Hematopoietic multipotent progenitor cell treated with erythropoietin and hydrocortisone succinate and interleukin-3 and kit ligand, for 4 days (in vitro differentiated cells): ENCODE data around the gene MPIG6B.

Source experiments
- DNase-seq: peaks from one replicate; pipeline ENCODE4 v3.0.0-alpha.2; 2015

MPIG6B gene

DNA sequence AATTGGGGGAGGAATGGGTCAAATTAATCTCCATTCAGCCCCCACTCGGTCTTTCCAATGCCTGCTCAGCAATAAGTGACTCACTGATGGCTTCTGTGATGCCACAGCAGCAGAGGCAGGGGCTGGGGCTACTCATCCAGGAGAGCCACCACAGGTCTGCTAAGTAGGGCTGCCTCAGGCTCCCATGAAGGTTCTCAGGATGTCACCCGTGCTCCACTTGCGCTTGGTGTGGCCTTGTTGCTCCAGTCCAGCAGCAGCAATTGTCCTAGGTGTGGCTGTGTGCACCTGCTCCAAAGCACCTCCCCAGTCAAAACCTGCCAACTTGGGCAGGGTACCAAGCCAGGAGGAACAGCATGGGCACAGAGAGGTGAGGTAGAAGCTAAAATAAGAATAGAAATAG lies 1.0 kb upstream of the MPIG6B start:
- no peak for DNase-seq

DNA sequence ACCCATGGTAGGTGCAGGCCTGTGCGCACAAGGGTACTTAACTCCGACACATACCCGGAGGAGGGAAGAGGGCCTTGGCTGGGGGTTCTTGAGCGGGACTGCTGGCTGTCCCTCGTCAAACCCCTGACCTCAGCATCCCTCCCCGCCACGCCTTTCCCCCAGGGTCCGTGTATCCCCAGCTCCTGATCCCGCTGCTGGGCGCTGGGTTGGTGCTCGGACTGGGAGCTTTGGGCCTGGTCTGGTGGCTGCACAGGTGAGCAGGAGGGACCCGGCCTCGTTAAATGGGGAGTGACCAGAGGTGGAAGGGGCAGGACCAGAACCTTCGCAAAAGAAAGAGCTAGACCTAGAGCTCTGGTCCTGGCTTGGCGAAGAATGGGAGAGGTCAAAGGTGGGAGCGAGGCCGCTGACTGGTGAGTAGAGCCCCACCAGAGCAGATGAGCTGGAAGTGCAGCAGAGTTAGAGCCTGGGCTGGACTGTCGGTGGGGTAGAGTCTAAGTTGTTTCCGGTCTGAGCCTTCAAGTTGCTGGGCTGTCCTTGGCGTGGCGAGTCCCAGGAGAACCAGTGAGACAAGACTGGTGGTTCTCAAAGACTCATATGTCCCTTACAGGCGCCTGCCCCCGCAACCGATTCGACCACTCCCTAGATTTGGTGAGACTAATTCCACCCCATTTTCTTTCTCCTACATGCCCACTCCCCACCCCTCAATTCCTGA lies 963 bp downstream of the MPIG6B start:
- no peak for DNase-seq

DNA sequence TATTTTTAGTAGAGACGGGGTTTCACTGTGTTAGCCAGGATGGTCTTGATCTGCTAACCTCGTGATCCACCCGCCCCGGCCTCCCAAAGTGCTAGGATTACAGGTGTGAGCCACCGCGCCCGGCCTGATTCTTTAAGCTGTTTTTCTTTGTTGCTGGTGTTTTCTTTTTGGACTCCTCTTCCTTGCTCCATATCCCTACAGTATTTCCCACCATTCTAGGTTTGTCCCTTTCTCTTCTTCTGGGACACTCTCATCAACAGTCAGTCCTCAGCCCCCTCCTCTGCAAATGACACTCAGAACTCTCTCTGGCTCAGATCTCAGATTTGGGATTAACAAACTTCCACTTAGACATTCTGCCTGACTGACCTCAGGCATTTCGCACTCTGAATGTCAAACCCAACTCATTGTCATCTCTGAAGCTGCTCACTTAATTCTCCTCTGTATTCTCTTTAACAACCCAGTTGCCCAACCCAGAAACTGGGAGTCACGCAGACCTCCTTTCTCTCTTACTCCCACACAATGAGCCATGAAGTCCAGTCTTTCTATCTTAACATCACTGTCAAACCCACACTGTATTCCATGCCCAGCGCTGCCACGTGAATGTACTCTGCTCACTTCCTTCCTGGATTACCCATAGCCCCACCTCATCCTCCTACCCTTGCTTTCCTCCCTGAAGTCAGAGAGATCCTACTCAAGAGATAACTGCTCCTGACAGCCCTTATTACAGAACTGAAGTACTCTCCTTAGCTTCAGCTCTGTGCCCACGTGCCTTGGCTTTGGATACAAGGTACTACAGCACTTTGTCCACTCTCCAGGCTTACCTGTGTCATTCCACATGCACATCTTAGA lies 2.6 kb downstream of the MPIG6B start:
- peak; percentile 74 for DNase-seq

DNA sequence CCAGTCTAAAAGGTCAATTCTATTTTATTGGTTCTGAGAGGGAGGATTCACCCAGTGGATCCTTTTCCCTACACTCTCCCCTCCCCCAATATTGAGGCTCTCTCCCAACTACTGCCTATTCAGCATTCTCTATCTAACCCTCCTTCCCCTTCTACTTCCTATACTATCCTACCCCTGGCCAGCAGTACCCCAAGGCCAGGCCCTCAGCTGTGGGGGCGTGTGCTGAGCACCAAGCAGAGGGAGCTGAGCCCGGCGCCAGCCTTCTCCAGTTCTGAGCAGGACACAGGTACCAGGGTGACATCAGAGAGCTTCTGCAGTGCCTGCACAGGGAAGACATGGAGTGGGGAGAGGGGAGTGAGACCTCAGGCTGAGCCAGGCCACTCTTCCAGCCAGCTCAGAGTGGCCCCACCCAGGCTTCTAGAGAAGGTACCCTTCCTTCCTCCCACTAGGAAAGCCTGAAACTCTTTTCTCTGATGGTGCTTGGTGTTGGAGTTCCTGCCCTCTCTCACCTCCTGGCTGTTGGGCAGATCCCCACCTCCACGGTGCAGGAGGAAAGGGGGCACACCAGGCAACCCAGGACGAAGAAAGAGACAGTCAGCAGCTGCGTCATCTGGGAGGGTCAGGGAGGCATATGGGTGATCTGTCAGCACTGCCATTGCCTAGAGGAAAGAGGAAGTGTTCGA lies 4.0 kb downstream of the MPIG6B start:
- peak; percentile 93 for DNase-seq

DNA sequence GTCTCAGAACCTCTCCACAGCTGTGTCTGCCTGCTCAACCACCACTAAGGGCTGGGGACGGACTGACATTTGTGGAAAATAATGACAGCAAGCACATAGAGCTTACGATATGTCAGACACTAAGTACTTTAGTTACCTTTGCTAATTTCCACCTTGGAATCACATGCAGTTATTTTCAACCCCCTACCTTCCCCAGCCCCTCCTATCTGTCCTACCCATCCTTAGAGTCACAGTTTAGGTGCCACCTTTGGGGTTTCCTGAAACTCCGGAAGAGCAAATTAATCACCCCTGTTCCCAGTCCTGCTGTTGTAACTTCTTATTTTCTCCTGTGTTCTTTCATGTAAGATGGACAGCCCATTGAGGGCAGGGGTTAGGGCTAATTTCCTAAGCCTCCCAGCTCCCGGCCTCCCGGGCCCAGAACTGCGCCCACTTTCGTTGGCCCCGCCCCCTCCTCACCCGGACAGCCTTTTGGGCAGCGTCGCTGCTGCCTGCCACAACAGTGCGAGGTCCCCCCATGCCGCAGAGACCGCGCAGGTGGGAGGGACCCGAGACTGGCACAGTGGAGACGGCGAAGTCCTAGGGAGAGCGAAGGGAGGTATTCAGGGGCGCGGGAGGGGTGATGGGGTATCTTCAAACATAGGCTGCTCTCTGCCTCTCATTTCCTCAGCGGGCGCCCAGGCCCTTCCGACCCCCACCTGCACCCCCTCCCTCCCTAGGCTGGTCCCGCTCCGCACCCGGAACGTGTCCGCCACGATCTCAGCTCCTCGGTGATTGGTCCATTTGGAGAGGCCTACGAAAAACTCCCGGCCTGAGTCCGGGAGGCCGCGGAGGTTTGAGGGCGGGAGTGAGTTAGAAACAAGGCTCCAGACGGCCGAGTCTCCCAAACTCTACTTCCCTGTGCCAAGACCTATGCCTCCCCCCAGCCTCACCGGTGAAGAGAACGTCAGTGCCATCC lies 4.8 kb downstream of the MPIG6B start:
- no peak for DNase-seq

DNA sequence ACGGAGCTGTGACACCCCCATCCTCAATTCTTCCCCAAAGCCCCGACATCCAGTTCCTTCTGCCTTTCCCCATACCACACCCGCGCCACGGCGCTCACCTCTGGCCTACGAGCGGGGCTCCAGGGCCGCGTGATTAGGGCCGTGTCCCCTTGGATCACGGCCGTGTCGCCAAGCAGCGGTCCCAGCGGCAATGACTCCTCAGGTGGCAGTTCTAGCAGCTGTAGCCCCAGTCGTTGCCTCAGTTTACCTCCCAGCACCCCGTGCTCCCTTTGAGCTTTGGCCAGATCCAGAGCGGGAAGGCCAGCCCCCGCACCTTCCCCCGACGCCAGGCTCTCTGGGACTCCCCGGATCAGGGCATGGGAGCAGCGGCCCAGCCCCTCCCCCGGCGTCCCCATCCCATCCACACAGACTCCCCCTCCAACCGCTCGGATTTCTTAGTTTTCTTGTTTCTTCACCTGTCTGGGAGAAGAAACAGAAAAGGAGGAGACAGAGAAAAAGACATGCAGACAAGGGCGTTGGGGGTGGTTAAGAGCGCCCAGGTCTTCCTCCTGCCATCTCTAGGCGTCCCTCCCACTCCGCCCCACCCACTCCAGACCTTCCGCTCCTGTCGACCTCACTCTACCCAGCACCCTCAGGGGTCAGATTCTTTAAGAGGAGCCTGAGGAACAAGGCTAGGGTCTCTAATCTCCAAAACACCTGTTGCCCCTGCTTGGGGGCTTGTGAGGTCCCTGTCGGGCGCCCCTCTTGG lies 5.8 kb downstream of the MPIG6B start, which contains the start of gene DDAH2:
DDAH2 (minus strand) TSS at position 533 of the 748 bp plus-strand sequence; CDS start at position 395, 138 bp downstream.
- no peak for DNase-seq

DNA sequence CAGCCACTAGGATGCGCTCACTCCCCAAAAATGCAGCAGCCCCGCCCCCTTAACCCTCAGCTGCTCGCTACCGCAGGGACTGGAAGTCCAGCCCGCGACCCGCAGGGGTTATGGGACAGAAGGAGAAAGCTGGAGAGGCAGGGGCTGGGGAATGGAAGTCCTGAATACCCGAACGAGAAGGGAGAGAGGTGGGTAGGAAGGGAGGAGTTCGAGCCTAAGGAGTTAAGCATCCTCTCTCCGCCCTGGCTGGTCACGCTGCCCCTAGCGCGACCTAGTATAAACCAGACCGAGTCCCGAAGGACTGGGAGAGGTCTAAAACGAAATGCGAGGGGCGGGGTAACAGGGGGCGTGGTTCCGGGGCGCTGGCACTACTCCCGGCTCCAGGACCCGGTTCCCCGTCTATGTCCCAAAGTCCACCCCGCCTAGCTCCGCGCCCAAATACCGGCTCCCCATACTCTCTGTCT lies 6.4 kb downstream of the MPIG6B start:
- peak; percentile 94 for DNase-seq

DNA sequence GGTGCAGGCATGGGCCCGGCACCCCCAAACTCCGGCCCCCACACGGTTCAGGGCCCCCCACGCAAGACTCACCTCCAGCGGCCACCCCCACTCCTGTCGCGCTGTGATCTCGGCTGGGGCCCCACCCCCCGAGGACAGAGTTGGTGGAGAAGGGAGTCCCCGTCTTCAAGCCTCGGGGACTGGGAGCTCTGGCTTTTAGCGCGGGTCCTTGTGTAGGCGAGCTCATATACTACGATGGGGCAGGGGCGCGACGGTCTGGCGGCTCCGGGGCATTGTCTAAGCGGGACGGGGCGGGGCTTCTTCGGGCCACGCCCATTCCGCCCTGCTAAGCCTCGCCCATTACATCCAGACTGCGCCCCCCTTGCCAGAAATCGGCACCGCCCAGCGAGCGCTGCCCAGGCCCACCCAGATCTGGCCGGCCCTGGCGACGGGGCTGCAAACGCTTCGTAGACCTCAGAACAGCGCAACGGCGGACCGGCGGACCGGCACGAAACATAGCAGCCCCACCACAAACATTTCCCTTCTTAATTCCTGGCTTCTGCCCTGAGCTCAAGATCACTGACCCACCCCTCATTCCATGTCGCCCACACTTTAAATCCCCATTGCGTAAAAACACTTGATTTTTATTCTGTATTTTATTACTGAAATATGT lies 6.9 kb downstream of the MPIG6B start:
- DNase-seq, result peak; percentile 96

DNA sequence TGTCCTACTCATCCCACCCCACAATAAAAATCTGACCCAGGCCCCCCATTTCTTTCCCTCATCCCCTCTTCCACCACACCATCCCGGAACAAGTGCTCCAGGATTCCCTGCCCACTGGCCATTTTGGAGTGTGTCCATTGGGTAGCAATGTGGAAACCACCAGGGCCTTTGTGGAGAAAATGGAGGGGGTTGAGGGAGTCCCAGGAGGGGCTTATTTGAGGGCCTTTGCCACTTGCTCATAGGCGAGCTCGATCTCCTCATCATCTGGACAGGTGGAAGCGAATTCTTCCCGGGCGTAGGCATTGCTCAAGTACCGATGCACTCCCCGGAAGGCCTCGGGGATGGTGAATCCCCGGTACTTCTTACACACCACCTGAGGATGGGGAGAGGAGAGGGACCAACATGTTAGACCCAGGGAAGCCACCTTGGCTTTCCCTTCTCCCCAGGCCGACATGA lies 7.5 kb downstream of the MPIG6B start:
- DNase-seq, result no peak

DNA sequence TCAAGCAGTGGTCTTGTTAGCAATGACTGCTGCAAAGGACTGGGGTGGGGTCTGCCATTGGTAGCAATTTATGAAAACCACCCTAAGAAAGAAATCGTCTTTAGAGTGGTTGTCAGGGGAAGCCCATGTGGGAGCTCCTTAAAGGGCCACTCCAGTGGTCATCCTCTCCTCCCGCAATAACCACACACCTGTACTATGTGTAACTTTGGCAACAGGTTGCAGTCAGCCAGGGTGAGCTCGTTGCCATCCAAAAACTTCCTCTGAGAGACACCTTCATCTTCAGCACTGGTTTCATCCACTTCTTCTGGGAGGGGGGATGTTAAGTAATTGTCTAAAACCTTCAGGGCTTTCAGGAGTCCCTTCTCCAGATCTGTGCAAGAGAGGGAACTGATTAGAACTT lies 8.9 kb downstream of the MPIG6B start:
- DNase-seq, result no peak

DNA sequence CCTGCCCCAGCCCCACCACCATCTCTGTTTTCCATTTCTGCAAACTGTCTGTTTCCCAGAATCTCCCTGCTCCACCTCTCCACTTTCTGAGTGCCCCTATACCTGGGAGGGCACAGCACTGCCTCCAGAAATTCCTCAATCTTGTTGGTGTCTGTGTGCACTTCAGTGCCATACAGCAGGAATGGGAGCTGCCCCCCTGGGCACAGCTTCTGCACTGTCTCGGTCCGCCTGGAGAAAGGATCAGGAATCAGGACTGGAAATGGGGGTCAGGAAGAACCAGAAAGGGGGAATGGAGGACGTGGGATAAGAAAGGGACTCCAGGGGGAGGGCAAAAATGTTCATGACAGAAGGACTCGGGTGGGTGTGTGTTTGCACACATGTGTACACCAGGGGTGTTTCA lies 10.6 kb downstream of the MPIG6B start:
- DNase-seq, result no peak

DNA sequence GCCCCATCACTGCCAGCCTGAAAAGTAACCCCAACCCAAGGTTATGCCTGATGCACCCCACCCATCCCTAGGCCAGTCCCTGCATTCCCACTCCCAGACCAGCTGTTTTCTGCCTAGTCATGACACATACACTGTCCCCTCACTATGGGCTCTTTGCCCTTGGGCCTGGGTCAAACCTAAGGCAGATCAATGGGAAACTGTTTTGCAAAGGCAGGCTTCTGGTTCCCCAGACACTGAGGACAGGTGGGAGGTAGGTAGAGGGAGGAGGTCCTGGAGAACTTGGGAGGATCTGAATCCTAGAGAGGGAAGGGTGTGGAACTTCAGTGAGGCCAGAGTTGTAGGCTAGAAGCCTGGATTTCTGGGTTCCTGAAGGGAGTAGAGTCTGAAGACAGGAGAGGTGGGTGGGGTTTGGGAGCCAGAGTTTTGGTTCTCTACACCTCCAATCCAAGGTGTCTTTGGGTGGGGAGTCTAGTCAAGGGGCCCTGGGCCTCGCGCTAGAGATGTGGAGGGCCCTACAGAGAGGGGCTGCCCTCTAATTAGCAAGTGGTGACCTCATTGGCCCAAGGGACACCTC lies 11.2 kb downstream of the MPIG6B start:
- DNase-seq, result no peak

DNA sequence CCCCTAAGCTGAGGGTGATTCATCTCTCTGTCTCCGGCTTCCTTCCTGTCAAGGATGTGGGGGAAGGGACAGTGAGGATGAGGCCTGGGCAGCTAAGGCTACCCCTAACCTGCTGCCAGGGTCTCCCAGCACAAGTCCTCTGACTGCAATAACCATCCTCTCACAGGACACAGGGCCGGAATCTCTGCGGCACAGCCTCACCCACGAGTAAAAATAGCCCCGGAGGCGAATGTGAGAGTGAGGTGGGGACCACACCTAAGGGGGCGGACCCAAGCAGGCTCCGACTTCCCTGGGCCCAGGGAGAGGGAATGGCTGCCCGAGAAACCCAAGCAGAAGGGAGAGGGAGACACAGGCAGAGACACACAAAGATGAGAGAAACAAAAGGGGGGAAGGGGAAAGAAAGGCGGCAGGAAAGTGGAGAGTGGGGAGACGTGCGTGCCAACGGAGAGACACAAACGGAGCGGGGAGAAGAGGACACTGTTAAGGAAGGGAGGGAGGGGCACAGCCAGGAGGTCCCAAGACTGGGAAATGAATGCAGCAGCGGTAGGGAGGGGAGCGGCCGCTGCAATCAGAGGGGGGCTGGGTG lies 11.7 kb downstream of the MPIG6B start:
- DNase-seq, result peak; percentile 90

DNA sequence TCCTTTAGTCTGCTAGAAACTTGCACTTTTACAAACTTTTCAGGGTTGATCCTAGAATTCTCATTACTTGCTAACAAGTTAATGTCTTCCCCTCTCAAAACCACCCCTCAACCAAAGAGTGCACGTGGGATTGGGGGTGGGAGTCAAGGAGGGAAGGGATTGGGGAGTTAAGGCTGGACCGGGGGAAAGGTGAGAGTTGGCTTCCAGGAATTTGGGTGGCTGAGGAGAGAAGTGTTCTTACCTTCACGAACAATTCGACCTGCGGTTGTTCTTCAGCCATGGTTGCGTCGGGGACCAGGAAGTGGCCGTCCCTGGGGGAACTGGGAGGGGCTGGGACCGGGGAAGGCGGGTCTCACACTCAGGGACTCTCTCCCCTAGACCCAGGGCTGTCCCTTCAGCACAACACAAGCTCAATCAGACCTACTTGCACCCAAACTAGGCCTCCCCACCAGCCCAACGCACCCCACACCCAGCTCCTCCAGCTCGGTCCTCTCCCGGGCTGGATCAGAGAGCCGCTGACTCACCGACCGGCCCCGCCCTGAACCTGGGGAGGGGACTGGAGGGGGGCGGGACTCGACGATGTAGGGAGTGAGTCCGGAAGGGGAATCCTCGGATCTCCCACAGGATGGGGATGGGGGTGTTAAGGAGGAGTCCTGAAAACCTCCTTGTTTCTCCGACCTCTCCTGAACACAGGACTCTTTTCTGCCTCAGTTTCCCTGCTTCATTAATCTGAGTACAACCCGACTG lies 13.0 kb downstream of the MPIG6B start, which contains the start of gene CLIC1:
CLIC1 (minus strand) TSS at position 510 of the 747 bp plus-strand sequence; CDS start at position 280, 230 bp downstream.
- peak; percentile 94 for DNase-seq

DNA sequence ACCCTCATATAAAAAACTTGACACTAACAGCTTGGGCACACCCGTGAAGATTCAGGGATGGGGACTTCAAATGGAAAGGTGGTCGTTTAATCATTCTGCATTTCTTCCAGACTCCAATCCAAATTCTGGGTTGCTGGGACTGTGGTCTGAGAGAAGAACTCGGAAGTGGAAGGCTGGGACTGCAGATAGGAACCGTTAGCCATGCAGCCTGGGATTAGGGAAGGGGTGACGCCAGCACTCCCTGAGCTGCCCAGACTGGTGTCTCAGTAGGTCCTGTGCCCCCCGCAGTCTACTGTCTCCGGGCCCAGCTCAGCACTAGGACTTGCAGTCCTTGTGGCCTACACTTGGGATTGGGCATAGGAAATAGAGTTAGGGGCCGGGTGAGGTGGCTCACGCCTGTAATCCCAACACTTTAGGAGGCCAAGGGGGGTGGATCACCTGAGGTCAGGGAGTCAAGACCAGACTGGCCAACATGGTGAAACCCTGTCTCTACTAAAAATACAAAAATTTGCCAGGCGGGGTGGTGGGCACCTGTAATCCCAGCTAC lies 13.7 kb downstream of the MPIG6B start:
- peak; percentile 31 for DNase-seq

DNA sequence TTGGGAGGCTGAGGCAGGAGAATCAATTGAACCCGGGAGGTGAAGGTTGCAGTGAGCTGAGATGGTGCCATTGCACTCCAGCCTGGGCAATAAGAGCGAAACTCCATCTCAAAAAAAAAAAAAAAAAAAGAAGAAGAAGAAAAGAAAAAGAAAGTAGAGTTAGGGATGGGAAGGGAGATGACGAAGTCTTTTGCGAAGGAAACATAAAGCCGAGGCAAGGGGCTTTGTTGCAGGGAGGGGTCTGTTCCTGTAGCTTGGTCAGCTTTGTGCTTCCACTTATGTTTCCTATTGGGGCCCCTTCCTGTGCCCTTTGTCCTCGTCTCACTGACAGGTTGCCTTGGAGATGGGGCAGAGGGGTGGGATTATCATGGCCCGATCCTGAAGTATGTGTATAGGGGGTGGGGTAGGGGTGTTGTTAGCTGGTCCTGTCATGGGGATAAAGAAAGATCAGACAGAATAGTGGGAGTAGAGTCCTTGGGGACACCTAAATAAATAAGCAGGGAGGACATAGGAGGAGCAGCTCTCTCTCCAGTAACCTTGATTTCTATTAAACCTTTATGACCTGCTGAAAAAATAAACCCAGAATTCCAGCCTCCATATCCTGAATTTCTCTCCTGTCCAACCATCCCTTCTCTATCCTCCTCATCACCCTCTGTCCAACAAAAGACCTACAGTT lies 14.3 kb downstream of the MPIG6B start:
- peak; percentile 89 for DNase-seq

DNA sequence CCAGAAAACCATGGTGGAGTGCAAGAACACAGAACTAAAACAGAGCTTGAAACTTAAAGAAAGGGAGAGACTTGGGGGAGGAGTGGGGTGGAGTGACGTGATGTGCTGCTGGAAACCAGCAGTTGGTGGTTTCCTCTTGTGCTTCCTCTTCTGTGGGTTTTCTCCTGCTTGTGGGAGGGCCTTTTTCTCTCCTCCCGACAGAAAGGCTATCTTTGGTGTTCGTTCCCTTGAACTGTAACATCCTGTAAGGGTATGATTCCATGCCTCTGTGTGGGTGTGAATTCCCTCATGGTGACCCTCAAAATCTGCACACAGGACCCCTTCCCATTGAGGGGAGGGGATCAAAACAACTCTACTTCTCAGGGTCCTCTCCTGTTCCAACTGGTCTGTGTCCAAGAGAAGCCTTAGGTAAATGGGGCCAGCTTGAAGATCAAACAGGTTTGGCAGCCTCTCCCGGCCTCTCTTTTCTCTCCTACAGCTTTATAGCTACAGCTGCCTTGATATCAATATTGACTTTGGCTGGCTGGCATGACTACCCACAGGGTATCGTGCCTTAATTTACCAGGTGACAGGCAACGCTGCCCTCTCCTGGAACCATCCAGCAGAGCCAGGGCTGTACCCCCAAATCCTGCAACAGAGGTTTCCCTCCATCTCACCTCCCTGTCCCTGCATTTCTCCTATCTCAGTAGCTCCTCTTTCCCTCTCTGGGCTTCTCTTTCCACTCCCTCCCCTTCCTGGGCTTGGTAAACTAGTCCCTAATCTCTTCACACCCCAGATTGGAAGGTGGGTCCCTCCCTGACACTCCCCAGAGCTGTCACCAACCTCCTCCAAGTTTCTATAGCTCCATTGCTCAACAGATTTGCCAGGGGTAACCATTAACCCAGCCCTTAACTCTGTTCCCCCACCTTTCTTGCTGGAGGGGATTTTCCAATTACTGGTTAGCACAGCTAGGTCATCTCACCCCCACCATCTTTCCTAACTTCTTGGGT lies 15.1 kb downstream of the MPIG6B start:
- peak; percentile 97 for DNase-seq
